OCI-LY7 (cell line): ENCODE results near the gene FCAMR.

Experiments used
- EZH2phosphoT487 ChIP-seq: fragments of 200-600 bp; sonication (generic); IDR thresholded peaks from 2 replicates; pipeline ENCODE4 v1.6.1; 2018; ENCODE audit warnings: low read depth, borderline replicate concordance, mild to moderate bottlenecking, mixed run types, antibody characterized with exemption, low read length, moderate library complexity, mixed read lengths
- TF ChIP-seq, protein P1 (sequence below): fragments of 200-600 bp; sonication (generic); conservative IDR thresholded peaks from 2 replicates; pipeline ENCODE4 v1.5.1; 2014; ENCODE audit warnings: mild to moderate bottlenecking, antibody characterized with exemption, low read length, moderate library complexity, mixed read lengths

DNA sequence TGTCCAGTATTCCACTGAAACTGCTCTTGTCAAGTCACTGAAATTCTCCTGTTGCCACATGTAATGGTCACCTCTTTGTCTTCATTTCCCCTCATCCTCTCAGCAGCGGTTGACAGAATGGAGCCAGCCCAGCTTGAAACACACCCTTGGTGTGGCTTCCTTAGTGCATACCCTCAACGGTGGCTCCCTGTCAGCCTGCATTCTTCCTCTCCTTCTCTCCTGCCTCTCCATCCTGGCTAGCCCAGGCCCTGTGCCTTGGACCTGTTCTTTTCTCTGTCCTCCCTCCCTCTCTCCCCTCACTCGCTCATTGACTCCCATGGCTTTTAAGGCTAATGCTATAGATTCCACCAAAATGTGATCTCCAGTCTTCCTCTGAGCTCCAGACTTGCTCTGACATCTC lies 52.2 kb downstream of the FCAMR start:
- TF ChIP-seq, protein P1, sequence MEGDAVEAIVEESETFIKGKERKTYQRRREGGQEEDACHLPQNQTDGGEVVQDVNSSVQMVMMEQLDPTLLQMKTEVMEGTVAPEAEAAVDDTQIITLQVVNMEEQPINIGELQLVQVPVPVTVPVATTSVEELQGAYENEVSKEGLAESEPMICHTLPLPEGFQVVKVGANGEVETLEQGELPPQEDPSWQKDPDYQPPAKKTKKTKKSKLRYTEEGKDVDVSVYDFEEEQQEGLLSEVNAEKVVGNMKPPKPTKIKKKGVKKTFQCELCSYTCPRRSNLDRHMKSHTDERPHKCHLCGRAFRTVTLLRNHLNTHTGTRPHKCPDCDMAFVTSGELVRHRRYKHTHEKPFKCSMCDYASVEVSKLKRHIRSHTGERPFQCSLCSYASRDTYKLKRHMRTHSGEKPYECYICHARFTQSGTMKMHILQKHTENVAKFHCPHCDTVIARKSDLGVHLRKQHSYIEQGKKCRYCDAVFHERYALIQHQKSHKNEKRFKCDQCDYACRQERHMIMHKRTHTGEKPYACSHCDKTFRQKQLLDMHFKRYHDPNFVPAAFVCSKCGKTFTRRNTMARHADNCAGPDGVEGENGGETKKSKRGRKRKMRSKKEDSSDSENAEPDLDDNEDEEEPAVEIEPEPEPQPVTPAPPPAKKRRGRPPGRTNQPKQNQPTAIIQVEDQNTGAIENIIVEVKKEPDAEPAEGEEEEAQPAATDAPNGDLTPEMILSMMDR: no peak
- no peak for TF ChIP-seq EZH2phosphoT487
